ENCODE measurements around the gene CTSC.

Gene CTSC

DNA sequence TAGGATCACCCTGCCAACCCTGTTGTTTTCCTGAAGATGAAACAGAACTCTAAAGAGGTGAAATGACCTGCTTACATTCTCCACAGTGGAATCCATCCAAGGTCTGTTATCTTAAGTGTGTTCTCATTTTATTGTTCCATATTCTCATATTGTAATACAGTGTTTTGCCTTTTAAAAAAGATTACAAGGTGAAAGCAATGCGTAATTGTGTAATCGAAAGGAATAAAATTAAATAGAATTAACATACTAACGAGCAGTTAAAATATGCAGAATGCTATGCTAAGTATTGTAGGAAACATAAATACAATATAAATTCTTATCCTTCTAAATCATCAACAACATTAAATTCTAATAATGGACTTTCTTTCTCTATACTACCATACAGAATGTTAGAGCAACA, 41.6 kb upstream of the CTSC start:
- Histone ChIP-seq H4K20me1 (ENCODE audit: insufficient read depth) (no peaks in the 10 kb centered on the region), H3K9ac (no peak overlapping the region), H3K4me3 (IDR thresholded peaks at IDR 0.05; ENCODE audit: insufficient read depth, low read depth, low read length) (no peak overlapping the region), H3K36me3 (ENCODE audit: insufficient read depth) (no peaks in the 10 kb centered on the region), H3K27ac (no peak overlapping the region), H3K27me3 (ENCODE audit: insufficient read depth, low read depth) (no peaks in the 10 kb centered on the region), H2AFZ (ENCODE audit: low read depth) (no peak overlapping the region), H3K4me1 (ENCODE audit: low read depth, poor library complexity, severe bottlenecking) (peaks cover 5% of the 10 kb centered on the region), H3K79me2 (ENCODE audit: insufficient read depth, low read depth) (no peaks in the 10 kb centered on the region), H3K4me2 (no peak overlapping the region)
- TF ChIP-seq, protein P1, sequence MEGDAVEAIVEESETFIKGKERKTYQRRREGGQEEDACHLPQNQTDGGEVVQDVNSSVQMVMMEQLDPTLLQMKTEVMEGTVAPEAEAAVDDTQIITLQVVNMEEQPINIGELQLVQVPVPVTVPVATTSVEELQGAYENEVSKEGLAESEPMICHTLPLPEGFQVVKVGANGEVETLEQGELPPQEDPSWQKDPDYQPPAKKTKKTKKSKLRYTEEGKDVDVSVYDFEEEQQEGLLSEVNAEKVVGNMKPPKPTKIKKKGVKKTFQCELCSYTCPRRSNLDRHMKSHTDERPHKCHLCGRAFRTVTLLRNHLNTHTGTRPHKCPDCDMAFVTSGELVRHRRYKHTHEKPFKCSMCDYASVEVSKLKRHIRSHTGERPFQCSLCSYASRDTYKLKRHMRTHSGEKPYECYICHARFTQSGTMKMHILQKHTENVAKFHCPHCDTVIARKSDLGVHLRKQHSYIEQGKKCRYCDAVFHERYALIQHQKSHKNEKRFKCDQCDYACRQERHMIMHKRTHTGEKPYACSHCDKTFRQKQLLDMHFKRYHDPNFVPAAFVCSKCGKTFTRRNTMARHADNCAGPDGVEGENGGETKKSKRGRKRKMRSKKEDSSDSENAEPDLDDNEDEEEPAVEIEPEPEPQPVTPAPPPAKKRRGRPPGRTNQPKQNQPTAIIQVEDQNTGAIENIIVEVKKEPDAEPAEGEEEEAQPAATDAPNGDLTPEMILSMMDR (conservative IDR thresholded peaks at IDR 0.05; ENCODE audit: low read depth, low read length) = no peak

DNA sequence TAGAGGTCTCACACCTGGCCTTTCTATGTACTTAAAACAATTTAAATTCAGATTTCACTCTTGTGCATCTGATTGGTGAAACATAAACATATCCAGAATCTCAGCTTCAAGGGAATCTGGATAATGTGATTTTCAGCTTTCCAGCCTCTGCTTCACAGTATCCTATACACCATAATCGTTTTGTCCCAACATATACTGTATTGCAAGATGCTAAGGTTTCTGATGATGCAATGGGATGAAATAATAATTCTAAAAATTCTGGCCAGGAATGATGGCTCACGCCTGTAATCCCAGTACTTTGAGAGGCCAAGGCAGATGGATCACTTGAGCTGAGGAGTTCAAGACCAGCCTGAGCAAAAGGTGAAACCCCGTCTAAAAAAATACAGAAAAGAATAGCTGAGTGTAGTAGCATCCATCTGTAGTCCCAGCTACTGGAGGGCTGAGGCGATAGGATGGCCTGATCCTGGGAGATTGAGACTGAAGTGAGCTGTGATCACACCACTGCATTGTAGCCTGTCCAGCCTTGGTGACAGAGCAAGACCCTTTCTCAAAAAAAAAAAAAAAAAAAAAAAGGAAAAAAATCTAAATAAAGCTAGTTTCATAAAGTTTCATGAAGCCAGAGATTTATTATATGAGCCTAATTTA, 41.0 kb upstream of the CTSC start:
- no peak overlapping the region for H3K4me3 ChIP-seq (IDR thresholded peaks at IDR 0.05; ENCODE audit: insufficient read depth, low read depth, low read length)
- H4K20me1 ChIP-seq (ENCODE audit: insufficient read depth) = no peaks in the 10 kb centered on the region
- H3K36me3 ChIP-seq (ENCODE audit: insufficient read depth) = no peaks in the 10 kb centered on the region
- peaks cover 4% of the 10 kb centered on the region for H3K4me1 ChIP-seq (ENCODE audit: low read depth, poor library complexity, severe bottlenecking)
- H3K4me2 ChIP-seq = no peak overlapping the region
- TF ChIP-seq, protein P1 (conservative IDR thresholded peaks at IDR 0.05; ENCODE audit: low read depth, low read length) = no peak
- H2AFZ ChIP-seq (ENCODE audit: low read depth) = no peak overlapping the region
- H3K9ac ChIP-seq = no peak overlapping the region
- no peak overlapping the region for H3K27ac ChIP-seq
- no peaks in the 10 kb centered on the region for H3K27me3 ChIP-seq (ENCODE audit: insufficient read depth, low read depth)
- H3K79me2 ChIP-seq (ENCODE audit: insufficient read depth, low read depth) = no peaks in the 10 kb centered on the region

DNA sequence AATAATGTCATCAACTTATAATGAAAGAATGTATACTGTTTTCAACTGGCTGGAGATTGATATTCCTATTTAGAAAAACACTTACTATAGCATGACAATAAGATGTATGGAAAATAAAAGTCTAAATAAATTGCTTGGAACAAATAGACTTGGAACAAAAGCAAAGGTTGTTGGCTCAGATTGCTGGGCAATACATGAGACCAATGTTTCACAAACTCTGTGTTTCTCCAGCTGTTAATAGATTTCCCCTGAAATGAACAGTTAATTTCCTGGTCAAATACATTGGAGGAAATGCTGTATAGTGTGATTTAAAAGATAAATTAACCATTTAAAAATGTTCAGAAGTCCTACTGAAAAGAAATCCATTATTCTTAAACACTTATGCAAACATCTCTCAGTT, 40.1 kb upstream of the CTSC start:
- Histone ChIP-seq H3K36me3 (ENCODE audit: insufficient read depth) (no peaks in the 10 kb centered on the region), H3K4me1 (ENCODE audit: low read depth, poor library complexity, severe bottlenecking) (no peaks in the 10 kb centered on the region), H3K9ac (no peak overlapping the region), H3K79me2 (ENCODE audit: insufficient read depth, low read depth) (no peaks in the 10 kb centered on the region), H4K20me1 (ENCODE audit: insufficient read depth) (no peaks in the 10 kb centered on the region), H3K27me3 (ENCODE audit: insufficient read depth, low read depth) (no peaks in the 10 kb centered on the region), H3K27ac (no peak overlapping the region), H2AFZ (ENCODE audit: low read depth) (no peak overlapping the region), H3K4me3 (IDR thresholded peaks at IDR 0.05; ENCODE audit: insufficient read depth, low read depth, low read length) (no peak overlapping the region), H3K4me2 (no peak overlapping the region)
- TF ChIP-seq, protein P1 (conservative IDR thresholded peaks at IDR 0.05; ENCODE audit: low read depth, low read length) = no peak

DNA sequence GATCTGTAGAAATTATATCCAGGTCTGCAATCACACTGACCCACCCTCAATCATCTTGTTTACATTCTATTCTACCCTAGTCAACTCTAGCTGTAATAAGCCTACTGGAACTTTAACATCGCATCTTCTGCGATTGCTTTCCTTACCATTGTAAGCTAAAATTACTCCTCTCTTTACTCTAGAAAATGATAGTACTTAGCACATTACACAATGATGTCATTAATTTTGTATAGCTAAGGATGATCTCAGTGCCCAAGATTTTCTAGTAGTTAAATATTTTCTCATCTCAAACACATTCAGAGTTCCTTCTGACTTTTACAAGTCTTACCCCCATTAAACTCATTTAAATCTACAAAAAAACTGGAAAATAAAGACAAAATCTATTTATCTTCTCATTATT, 39.6 kb upstream of the CTSC start:
- no peaks in the 10 kb centered on the region for H3K36me3 ChIP-seq (ENCODE audit: insufficient read depth)
- H3K79me2 ChIP-seq (ENCODE audit: insufficient read depth, low read depth) = no peaks in the 10 kb centered on the region
- H3K4me2 ChIP-seq = no peak overlapping the region
- no peaks in the 10 kb centered on the region for H3K27me3 ChIP-seq (ENCODE audit: insufficient read depth, low read depth)
- no peaks in the 10 kb centered on the region for H4K20me1 ChIP-seq (ENCODE audit: insufficient read depth)
- H2AFZ ChIP-seq (ENCODE audit: low read depth) = no peak overlapping the region
- TF ChIP-seq, protein P1 (conservative IDR thresholded peaks at IDR 0.05; ENCODE audit: low read depth, low read length) = no peak
- H3K4me3 ChIP-seq (IDR thresholded peaks at IDR 0.05; ENCODE audit: insufficient read depth, low read depth, low read length) = no peak overlapping the region
- H3K4me1 ChIP-seq (ENCODE audit: low read depth, poor library complexity, severe bottlenecking) = no peaks in the 10 kb centered on the region
- H3K9ac ChIP-seq = no peak overlapping the region
- no peak overlapping the region for H3K27ac ChIP-seq
